ENCODE measurements around the gene HDAC5.

GRCh38 chr17:44105941-44106340, 17.5 kb downstream of the HDAC5 start:
- TF ChIP-seq SRF (IDR thresholded peaks at IDR 0.05; ENCODE audit: low read depth, low read length) (no peak), CEBPB (IDR thresholded peaks at IDR 0.05; ENCODE audit: low read depth, low read length) (no peak)

Data from H1 (cell line).